ENCODE data around the gene KMT2E.
"Not testable (repeated sequence)": the region's sequence is repeated elsewhere in the genome, so short reads cannot be mapped to it uniquely, and the experiment has no call there.

Gene KMT2E, protein sequence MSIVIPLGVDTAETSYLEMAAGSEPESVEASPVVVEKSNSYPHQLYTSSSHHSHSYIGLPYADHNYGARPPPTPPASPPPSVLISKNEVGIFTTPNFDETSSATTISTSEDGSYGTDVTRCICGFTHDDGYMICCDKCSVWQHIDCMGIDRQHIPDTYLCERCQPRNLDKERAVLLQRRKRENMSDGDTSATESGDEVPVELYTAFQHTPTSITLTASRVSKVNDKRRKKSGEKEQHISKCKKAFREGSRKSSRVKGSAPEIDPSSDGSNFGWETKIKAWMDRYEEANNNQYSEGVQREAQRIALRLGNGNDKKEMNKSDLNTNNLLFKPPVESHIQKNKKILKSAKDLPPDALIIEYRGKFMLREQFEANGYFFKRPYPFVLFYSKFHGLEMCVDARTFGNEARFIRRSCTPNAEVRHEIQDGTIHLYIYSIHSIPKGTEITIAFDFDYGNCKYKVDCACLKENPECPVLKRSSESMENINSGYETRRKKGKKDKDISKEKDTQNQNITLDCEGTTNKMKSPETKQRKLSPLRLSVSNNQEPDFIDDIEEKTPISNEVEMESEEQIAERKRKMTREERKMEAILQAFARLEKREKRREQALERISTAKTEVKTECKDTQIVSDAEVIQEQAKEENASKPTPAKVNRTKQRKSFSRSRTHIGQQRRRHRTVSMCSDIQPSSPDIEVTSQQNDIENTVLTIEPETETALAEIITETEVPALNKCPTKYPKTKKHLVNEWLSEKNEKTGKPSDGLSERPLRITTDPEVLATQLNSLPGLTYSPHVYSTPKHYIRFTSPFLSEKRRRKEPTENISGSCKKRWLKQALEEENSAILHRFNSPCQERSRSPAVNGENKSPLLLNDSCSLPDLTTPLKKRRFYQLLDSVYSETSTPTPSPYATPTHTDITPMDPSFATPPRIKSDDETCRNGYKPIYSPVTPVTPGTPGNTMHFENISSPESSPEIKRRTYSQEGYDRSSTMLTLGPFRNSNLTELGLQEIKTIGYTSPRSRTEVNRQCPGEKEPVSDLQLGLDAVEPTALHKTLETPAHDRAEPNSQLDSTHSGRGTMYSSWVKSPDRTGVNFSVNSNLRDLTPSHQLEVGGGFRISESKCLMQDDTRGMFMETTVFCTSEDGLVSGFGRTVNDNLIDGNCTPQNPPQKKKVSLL (N-terminal part only)

GRCh38 chr7:105013816-105014692, at the start of gene KMT2E:
TSS of gene KMT2E (plus strand) at chr7:105014205. CDS start at chr7:105040953, 26,748 bp downstream.
- DNase-seq, result peak; percentile 80

- no peak for DNase-seq
Measured at GRCh38 chr7:104964626-104965236, 49.3 kb upstream of the KMT2E start.

DNA sequence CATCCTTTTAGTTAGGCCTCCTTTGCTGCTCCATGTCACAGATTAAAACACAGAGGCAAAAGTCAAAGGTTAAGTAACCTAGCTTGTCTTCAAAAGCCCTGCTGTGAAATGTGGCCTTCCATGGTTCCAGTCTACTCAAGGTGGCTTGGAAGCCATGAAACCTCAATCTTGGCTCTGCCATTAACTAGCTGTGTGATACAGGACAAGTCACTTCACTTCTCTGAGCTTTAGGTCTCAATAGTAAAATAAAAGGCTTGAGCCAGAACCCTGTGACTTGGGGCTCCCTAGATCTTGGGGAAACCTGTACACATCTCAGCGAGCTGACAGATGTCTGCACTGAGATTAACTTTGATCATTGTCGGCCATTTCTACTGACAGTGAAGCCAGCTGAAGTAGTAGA, 48.0 kb upstream of the KMT2E start:
- DNase-seq, result no peak

DNA sequence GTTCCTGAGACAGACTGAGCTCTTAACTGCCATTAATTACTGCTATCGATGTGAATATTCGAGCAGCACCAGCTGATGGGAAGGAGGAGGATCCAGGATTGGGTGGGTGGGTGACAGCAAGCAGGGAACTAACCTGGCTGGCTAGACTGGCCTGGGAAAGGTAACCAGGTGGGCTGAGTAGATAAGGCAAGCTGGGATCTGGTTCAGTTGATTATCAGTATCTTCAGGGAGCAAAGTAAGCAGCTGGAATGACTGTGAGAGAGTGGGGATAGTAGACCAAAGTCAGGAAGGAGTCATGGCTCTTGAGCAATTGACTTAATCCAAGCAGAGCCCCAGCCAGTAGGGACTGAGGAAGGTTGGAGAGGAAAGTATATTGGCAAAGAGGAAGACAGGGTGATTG, 46.9 kb upstream of the KMT2E start:
- DNase-seq, result no peak

DNA sequence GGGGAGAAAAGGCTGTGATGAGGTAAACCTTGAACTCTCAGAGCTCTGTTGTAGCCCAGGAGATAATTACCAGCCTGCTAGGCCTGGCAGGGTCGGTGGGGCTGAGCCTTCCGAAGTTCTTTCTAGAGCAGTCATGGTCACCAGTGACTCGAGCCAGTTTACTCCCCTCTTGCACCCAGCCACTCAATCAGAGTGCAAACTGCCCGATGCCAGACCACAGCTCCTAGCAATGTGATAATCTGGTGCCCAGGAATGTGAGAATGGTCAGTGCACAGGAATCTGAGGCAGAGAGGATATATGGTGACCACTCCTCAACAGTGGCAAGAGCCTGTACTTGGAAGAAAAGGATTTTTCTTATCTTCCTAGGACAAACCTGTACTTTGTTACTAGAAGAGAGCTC, 46.4 kb upstream of the KMT2E start:
- DNase-seq, result no peak

DNA sequence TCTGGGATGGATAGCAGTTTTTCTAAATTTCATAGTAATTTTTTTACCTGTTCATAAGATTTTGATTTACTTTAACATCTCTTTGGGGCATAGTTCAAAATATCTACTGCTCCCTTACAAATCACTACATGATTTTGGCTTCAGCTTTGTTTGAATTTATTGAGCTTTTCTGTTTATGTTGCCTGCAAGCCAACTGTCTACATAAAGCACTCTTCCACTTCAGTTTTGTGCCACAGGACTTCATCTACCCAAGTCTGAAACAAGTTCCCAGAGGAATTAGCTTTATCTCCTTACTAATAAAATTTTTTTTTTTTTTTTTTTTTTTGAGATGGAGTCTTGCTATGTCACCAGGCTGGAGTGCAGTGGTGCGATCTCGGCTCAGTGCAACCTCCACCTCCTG, 45.4 kb upstream of the KMT2E start:
- DNase-seq, result no peak

DNA sequence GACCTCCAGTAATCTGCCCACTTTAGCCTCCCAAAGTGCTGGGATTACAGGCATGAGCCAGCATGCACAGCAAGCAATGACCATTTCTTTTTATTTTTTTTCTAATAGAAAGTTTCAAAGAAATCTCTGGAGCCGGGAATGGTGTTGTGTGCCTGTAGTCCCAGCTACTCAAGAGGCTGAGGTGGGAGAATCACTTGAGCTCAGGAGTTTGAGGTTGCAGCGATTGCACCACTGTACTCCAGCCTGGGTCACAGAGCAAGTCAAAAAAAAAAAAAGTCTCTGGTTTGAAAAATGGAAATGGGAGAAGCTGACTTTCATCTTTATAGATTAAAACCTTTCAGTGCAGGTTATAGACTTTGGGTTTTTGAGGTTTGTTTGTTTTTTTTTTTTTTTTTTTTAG, 44.8 kb upstream of the KMT2E start:
- DNase-seq, result no peak

DNA sequence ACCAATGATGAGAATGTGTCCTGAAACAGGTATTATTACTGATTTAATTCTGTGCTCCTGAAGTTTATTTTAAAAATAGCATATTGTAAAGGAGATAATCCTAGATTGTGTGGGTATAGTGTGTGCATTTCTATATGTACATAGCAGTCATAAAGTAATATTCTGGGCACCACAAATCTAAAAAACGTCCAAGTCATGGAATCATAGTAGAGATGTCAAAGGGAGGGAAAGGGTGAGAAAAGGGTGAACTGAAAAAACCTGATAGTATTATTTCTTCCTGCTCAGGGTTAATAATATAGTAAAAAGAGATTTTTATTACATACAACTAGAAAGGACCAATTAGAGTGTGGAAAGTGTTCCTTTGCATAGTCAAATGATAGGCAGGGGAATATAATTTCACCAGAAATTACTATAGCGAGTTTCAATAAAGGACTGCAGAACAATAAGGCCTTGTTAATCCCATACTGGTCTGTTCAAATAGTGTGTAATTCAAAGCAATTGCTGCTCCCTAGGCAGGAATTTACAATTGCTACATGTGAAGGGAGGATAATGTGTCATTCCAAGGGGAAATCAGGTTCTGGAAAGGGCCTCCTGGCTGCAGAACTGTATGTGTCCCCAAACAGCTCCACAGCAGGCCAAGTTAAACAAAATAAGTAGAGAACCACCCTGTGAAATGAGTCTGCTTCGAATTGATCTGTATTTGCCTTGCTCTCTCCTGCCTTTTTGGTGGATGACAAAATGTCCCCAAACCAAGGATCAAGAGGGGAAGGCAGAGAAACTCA, 42.5 kb upstream of the KMT2E start:
- DNase-seq, result no peak

DNA sequence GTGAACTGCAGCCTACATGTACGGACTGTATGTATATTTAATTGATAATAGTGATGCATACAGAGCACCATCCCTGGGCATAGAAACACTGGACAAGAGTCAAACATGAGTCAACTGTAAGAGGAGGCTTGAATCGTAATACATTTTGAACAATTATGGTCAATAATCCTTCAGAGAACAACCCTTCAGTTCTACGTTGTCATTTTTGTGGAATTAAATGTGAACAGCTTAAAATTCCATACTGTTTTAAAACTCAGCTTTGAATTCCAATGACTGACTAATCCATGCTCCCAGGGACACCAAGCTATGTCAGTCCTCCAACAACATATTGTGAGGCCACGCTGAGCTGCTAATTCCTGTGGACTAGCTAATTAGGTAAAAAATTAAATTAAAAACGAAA, 41.5 kb upstream of the KMT2E start:
- no peak for DNase-seq

DNA sequence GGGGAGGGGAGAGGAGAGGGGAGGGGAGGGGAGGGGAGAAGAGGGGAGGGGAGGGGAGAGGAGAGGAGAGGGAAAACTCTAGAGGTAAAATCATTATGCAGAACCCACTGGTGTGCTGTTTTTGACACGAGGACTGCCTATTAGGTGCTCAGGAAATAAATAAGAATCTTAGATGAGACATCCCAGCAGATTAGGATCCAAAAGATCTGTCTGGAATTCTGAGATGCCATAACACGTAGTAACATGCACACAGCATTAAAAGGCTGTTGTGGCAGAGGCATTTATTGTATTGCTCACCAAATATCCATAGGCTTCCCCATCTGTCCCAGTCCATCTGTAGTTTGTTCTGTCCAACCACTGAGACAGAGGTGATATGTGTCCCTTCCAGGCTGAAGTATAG, 40.8 kb upstream of the KMT2E start:
- no peak for DNase-seq

GRCh38 chr7:104973909-104974415, 40.0 kb upstream of the KMT2E start:
- no peak for DNase-seq

- DNase-seq, result not testable (repeated sequence)
Measured at GRCh38 chr7:104975553-104975952, 38.5 kb upstream of the KMT2E start.

DNA sequence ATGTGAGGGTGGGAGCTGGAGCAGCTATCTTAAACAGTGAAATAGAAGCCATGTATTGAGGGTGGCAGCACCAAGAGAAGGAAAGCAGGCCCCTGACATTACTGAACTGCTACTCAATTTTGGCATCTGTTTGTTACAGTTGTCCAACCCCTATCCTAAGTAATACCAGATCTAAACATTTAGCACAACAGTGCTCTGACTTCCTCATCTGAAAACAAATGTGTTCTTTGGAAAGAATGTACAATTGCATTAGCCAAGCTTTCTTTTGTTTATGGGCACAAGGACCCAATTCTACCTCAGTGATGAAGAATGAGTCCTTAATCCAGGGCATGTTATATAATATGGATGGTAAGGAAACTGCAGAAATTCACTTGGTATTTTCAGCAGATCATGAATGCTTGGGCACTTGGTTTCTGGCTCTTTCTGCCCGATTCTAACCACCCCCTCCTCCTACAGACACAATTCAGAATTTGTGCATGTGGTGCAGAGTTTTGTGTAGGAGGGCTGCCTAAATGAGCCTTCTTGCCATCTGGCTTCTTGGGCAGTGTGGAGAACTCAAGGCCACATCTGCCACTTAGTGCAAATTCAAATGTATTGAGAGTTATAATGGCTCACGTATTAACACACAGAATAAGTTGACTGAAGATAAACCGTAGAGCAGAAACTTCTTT, 36.9 kb upstream of the KMT2E start:
- DNase-seq, result no peak

- DNase-seq, result no peak
Measured at GRCh38 chr7:104978460-104978859, 35.5 kb upstream of the KMT2E start.

DNA sequence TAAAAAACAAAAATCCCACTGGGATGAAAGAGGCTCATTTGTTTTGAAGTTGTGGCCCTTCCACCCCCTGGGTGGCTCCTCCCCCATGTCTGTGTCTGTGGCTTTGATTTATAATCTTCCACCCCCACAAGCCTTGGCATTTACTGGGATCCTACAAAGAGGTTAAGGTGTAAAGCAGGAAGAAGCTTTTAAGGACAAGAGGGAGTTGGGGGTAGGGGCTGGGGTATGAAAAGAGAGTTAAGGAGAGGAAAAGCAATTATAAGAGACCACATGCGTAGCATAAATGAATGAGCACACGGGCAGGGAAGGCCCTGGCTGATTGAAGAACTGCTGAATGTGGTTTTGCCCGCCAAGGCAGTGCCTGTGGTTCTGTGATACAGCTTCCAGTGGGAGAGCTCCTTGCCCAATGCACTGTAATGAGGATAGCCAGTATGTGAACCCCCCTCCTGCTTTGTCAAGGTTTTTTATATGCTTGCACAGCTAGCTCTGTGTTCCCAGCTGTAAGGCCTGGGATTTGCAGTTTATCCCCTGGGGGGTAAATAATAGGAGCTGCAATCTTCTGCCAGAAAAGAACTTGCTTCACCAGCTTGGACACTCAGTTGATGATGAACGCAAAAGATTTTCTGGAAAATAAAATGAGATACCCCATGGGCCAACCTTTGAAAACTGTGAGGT, 34.7 kb upstream of the KMT2E start:
- DNase-seq, result no peak

GRCh38 chr7:104980440-104980839, 33.6 kb upstream of the KMT2E start:
- no peak for DNase-seq

- DNase-seq, result peak; percentile 47
Measured at GRCh38 chr7:104980841-104981671, 32.9 kb upstream of the KMT2E start.

DNA sequence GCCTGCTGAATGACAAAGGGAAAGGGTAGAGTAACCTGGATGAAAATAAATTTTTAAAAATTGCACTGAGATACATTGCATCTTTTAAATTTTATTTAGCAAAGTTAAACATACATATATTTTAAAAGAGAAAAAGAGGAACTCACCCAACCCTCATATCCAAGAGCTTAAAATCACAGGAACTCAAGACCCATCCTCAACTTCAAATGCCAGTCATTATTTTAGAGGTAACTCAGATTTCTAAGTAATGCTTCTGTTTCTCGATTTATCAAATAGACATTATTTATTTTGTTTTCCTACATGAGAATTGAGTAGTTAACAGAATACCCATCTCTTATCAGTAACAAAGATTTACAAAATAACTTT, 32.4 kb upstream of the KMT2E start:
- no peak for DNase-seq

All from NCI-H774 (cell line).